ENCODE measurements around the gene PRKAG2.

Gene PRKAG2

DNA sequence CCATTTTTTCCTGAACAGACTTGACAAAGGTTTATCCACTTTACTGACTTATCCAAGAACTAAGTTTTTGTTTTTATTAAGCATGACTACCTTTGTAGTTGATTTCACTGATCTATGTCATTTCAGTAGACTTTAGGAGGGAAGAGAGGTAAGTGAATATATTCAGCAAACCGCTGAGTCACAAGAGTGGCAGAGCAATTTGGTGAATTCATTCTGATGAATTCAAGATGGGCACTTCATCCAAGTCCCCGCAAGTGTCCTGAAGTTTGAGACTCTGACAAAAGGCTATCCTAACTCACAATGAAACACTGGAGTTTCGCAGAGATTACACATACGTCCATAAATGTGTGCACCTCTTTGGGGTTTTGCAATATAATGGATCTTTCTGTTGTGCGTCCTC lies 255.0 kb downstream of the PRKAG2 start:
- DNase-seq (ENCODE audit: low spot score): no peak

DNA sequence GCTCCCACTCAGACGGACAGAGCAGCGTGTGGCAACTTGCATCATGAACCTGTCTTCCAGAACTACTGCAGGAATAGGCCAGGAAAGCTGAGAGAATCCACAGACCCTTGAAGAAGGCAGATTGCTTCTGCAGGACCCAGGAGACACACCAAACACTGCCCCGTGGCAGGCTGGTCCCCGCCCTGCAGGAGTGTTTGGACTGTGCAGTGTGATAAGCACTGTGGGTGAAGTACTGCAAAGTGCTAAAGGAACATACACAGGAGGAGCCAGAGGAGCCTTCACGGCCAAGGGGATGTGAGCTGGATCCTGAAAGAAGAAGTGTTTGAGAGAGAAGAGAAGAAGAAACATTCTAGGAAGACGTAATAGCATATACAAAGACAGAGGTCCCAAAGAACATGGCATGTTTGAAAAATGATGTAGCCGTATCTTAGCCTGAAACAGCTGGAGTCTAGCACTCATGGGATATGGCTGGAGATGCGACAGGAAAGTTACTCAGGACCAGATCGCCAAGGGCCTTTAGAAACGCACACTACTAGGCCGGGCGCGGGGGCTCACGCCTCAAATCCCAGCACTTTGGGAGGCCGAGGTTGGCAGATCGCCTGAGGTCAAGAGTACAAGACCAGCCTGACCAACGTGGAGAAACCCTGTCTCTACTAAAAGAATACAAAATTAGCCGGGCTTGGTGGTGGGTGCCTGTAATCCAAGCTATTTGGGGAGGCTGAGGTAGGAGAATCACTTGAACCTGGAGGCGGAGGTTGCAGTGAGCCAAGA lies 260.3 kb downstream of the PRKAG2 start:
- DNase-seq (ENCODE audit: low spot score): no peak

DNA sequence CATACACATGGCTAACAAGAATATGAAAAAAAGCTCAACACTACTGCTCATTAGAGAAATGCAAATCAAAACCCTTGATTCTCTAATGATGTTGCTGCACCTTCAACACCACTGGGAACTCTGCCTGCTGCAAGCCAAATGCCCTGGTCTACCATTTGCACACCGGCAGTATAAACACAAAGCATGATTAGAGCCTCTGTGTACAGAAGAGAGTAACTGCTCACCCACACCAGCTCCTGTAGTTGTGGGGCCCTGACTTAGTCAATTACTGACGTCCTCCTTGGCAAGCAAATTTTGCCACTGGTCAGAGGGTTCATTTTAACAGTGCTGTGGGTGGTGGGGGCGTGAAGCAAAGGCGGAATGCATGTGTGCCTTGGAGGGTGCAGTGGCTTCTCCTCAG lies 261.1 kb downstream of the PRKAG2 start:
- DNase-seq (ENCODE audit: low spot score): no peak

DNA sequence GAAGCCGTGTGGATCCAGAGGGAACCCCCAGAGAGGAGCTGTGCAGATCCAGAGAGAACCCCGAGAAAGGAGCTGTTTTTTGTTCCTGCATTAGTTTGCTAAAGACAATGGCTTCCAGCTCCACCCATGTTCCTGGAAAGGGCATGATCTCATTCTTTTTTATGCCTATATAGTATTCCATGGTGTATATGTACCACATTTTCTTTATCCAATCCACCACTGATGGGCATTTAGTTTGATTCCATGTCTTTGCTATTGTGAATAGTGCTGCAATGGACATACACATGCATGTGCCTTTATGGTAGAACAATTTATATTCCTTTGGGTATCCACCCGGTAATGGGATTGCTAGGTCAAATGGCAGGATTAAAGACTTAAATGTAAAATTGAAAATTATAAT lies 261.9 kb downstream of the PRKAG2 start:
- no peak for DNase-seq (ENCODE audit: low spot score)

DNA sequence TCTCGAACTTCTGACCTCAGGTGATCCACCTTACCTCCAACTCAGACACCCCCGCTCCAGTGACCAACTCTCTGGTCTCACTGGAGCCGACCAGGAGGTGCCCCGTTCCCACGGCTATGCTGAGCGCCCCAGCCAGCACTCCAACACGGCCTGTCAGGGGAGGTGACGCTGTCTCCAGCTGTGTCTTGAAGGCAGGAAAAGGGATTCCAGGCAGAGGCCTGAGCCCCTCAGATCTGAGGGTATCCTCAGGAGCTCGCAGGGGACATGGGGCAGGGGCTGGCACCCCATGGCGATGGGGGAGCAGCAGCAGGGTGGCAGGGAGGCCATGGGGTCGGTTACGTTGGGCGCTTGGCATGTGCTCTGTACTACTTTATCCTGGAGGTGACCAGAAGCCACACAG lies 262.9 kb downstream of the PRKAG2 start:
- no peak for DNase-seq (ENCODE audit: low spot score)

DNA sequence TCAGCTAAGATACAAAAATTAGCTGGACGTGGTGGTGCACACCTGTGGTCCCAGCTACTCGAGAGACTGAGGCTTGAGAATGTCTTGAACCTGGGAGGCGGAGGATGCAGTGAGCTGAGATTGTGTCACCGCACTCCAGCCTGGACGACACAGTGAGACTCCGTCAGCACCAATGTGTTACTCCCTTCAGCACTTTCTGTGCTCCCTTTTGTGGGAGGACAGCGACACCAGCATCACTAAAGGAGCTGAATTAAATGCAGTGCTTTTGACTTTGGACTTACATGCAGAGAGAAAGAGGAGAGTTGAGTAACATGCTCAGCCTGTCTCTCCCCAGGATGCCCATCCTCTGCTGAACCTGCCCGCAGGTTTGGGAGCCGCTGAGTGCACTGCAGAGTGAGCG lies 265.0 kb downstream of the PRKAG2 start:
- no peak for DNase-seq (ENCODE audit: low spot score)

DNA sequence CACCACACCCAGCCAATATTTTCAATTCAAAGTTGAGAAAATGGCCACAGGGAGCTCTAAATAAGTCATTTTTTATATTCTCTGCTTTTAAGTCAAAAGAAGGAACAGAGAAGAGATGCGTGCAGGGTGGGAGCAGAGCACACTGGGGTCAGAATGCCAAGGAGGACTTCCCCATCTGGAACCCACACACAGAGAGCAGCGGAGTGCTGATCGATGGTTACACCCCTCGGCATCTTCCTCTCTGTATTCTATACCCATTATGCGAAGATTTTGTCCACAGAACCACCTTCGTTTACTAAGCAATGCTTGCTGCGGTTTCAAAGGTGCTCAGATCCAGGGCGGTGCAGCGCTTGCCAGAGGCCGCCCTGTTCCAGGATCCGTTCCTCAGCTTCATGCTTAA lies 265.9 kb downstream of the PRKAG2 start:
- no peak for DNase-seq (ENCODE audit: low spot score)

DNA sequence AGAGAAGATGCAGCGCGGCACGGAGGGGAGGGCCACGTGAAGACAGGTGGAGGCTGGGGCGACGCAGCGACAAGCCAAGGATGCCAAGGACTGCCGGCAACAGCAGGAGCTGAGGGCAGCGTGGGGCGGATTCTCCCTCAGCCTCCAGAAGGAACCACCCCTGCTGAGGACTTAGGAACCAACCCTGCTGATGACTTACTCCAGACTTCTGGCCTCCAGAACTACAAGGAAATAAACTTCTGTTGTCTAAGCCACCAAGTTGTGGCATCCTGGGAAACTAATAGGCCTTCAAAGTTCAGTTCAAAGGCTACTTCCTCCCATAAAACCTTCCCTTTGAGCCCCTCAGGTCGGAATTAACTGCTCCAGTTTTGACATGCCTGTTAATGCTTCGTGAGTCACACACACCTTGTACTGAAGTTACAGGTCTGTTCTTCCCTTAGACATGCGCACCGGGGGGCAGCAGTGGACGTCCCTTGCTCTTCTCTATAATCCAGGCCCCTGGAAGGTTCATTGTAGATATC lies 268.8 kb downstream of the PRKAG2 start:
- DNase-seq (ENCODE audit: low spot score): no peak

DNA sequence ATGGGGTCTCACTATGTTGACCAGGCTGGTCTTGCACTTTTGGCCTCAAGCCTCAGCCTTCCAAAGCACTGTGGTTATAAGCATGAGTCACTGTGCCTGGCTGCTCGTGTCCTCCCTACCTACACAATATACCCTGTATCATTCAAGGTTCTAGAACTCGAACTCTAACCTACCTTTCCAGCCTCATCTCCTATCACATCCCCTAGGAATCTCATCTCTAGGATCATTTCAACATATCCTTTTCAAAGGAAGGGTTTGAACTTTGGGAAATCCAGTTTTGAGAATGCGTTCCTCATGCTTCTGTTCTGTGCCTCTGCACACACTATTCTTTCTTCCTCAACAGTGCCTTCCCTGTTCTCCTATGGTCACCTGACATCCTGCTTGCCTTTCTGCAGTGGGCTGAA lies 269.4 kb downstream of the PRKAG2 start:
- no peak for DNase-seq (ENCODE audit: low spot score)

DNA sequence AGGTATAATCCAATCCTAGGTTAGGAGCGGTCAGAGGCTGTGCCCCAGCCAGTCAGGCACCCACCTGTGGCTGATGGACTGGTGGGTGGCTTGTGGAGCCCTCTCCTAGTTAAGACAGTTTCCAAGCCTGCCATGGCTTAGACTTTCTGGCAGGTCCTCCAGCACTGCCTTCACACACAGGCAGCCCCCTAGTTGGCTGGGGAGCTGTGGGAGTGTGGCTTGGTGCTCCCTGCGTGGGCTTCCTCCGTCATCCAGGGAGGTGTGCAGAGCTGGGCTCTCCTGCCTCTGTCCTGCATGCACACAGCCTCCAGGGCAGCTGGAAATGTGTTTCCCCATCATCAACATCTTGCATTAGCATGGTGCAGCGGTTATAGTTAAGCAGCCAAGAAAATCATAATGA lies 273.0 kb downstream of the PRKAG2 start:
- DNase-seq (ENCODE audit: low spot score): no peak

DNA sequence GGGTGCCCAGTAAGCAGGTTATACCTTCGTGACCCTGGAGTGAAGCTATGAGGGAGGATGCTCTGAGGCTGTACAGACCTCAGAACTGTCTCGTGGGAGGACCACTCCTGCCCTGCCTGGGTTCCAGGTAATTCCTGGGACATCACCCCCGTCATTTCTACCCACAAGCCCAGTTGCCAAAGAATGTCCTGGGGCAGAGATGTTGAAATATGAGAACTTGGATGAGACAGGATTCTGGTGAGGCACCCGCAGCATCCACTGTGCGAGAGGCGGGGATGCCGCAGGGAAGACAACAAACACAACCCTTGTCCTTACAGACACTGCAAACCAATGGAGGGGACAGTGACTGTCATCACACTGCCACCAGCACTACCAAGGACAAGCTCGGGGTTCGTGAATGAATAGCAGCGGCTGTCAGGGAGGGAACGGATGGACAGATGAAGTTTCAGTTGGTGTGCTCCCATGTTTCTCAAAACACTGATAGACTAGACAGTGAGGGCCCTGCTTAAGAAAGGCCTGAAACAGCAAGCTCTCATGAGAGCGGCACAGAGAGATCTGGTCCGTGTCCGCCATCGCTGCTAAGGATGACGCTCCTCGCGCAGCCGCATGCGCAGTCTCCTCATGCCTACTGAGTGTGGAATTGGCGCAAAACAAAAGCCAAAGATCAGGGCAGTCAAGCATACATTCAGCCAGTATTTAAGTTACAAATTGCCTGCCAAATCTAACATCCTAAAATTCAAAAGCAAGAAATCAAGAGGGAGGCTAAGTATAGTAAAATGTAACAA lies 275.2 kb downstream of the PRKAG2 start:
- DNase-seq (ENCODE audit: low spot score): no peak

DNA sequence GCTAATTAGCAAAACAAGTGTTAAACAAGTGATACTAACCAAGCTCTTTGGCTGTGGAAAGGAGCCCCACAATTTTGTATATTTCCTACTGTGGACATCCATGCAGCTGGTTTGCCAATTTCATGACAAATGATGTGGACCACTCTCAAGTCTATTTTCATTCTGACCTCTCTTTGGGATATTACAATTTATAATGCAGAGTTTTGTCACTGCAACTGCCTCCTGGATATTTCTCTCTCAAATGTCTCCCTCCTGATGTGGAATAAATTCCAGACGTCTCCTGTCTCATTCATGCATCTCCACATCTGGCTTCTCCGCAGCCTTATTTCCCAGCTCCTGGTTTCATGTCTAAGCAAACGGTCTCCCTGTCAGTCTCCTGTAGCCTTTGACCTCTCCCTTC lies 276.6 kb downstream of the PRKAG2 start:
- no peak for DNase-seq (ENCODE audit: low spot score)

DNA sequence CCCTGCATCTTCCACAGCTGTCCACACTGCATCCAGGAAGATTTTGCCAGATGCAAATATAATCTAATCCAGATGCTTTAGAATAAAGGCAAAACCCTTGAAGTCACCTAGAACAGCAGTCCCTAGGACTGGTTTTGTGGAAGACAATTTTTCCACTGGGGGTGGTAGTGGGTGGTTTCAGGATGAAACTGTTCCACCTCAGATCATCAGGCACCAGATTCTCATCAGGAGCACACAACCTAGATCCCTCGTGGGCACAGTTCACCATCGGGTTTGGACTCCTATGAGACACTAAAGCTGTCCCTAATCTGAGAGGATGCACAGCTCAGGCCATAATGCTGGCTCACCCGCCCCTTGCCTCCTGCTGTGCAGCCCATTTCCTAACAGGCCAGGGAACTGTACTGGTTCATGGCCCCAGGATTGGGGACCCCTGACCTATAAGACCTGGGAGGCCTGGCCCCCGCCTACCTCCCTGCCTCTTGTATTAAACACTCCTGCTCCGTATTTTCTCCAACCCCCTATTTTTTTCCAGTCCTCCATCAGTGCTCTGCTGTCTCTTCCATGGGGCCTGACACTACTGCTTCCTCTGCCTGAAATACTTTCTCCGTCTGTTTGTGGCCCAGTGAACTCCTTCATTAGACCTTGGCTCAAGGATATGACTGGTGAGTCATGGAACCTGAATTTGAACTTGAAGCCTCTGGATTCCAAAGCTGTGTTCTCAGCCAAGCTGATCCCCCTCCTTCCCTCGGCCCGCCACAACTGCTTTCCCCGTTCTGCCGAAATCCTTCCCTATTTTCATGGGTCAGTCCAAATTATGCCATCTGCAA lies 277.3 kb downstream of the PRKAG2 start:
- no peak for DNase-seq (ENCODE audit: low spot score)

DNA sequence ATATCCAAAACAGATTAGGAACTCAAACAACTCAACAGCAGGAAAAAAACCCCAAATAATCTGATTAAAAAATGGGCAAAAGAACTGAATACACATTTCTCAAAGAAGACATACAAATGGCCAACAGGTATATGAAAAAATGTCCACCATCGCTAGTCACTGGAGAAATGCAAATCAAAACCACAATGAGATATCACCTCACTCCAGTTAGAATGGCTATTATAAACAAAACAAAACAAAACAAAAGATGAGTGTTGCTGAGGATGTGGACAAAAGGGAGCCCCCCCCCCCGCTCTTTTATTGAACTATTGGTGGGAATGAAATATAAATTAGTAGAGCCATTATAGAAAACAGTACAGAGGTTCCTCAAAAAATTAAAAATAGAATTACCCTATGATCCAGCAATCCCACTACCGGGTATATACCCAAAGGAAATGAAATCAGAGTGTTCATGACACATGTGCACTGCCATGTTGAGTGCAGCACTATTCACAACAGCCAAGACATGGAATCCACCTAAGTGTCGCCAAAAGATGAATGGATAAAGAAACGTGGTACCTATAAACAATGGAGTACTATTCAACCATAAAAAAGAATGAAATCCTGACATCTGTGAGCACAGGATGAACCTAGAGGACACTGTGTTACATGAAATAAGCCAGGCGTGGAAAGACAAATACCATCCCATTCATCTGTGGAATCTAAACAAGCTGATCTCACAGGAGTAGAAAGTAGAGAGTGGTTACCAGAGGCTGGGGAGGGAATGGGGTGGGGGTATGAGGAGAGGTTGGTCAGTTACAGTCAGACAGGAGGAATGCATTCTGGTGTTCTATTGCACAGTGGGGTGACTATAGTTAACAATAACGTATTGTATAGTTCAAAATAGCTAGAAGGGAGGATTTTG lies 279.1 kb downstream of the PRKAG2 start:
- DNase-seq (ENCODE audit: low spot score): no peak

DNA sequence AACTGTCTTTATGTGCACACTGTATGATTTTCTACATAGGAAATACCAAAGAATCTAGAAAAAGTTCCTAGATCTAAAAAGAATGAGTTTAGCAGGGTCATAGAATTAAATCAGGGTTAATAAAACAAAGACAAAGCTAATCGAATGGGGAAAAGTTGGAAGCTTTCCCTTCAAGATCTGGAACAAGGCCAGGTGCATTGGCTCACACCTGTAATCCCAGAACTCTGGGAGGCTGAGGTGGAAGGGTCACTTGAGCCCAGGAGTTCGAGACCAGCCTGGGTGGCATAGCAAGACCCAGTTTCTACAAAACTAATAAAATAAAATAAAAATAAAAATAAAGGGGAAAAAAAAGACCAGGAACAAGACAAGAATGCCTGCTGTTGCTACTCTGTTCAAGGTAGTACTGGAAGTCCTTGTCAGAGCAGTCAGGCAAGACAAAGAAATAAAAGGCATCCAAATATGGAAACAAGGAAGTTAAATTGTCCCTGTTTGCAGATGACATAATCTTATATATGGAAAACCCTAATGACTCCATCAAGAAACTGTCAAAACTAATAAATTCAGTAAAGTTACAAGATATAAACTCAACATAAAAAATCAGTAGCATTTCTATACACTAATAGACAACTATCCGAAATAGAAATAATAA lies 281.1 kb downstream of the PRKAG2 start:
- no peak for DNase-seq (ENCODE audit: low spot score)

DNA sequence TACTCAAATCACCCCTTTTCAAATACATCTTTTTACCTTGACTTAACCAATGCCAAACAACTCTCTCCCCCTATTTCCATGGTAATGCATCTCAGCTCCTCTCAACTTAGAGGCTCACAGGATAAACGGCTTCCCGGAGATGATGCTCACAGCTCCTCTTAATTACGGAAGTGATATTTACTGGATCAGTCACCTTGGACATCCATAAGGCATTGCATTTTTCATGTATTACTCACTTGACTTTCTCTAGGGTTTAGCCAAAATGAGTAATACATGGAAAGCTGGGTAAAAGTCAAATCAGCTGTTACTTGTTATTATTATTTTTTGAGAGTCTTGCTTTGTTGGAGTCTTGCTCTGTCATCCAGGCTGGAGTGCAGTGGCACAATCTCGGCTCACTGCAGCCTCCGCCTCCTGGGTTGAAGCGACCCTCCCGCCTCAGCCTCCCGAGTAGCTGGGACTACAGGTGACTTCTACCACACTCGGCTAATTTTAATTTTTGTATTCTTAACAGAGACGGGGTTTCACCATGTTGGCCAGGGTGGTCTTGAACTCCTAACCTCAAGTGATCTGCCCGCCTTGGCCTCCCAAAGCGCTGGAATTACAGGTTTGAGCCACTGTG lies 283.9 kb downstream of the PRKAG2 start:
- no peak for DNase-seq (ENCODE audit: low spot score)

DNA sequence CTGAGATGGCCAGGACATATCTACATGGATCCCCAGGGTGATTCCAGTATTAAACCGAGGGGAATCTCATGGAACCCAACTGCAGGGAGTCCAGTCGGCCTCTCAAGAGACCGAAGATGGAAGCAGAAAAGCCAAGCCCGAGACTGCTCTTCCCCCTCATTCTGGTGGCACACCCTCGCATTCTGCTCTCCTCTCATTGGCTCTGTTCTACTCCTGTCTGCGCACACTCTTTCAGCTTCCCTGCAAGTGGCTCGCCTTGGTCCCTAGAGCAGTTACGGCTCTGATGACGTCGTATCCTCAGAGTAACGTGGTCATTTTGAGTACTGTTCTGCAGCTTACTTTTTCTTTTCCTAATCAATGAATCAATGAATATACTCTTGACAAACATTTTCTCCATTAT lies 284.6 kb downstream of the PRKAG2 start:
- DNase-seq (ENCODE audit: low spot score): no peak

DNA sequence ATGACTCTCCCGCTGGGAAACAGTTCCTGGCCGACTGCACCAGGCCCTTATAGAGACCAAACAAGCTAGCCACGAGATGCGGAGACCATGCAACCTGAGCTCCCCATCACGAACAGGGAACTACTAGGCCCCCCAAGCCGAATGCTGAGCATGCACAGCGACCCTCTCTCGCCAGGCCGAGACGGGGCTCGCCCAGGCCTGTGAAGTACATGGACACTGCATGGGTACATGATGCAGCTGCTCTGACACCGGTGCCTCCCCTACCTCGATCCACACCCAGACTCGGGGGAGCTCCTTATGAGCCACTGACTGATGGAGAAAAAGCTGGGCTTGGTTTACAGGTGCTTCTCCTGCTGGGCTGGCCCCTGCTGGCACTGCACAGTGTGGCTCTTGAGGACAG lies 285.0 kb downstream of the PRKAG2 start:
- no peak for DNase-seq (ENCODE audit: low spot score)

DNA sequence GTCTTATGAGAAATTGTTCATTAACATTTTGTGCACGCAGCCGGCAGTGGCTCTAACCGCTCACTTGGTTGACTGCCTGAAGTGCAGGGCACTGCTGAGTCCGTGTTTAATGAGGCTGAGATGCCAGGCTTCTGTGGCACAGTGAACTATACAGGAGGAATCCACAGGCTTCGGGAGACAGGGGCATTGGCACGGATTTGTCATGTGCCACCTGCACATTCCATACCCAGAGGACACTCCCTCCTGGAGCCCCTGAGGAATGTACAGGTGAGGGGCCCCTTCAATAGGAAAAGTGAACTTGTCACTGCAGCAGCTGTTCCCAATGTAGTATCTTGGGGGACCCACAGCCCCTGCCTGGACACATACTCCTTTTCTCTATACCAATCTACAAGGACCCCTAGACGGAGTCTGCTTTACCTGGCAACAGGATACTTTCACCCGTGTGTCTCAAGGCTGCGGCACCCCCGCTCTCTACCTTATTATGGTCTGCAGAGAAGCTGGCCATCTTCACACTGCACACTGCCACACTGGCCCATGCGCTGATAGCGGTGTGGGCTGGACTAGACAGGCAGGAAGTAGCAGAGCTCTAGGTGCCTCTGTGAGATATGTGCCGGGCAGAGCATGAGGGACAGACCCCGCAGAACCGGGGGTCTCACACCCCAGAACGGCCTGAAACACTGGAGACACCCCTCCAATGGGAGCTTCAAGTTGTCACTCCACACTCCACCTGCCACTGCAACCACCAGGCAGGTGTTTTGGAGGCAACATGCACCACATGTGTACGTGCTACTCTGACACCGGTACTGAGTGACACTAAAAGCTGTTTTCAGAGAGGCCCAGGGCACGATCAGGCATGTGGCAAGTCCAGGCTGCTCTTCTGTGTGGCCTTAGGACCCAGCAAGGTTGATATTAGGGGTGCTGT lies 285.8 kb downstream of the PRKAG2 start:
- no peak for DNase-seq (ENCODE audit: low spot score)
